ENCODE measurements around the gene DYNLT5.
"Not testable (repeated sequence)": the region's sequence is repeated elsewhere in the genome, so short reads cannot be mapped to it uniquely, and the experiment has no call there.

Gene DYNLT5

GRCh38 chr1:66752000-66752592 is at the start of gene DYNLT5:
Gene DYNLT5, plus strand, starts transcription at chr1:66752459. Its CDS starts 2,200 bp downstream, at chr1:66754659.
- no peak for DNase-seq

GRCh38 chr1:66704177-66704875 is 47.9 kb upstream of the DYNLT5 start:
- DNase-seq = no peak

- no peak for DNase-seq
Measured at GRCh38 chr1:66705110-66705509, 47.1 kb upstream of the DYNLT5 start.

- no peak for DNase-seq
Measured at GRCh38 chr1:66711420-66711819, 40.8 kb upstream of the DYNLT5 start.

GRCh38 chr1:66712839-66713238 is 39.4 kb upstream of the DYNLT5 start:
- no peak for DNase-seq

- DNase-seq = no peak
Measured at GRCh38 chr1:66723985-66724384, 28.3 kb upstream of the DYNLT5 start.

GRCh38 chr1:66725885-66726665 is 26.2 kb upstream of the DYNLT5 start:
- DNase-seq = peak; percentile 42 to 75

- no peak for DNase-seq
Measured at GRCh38 chr1:66728021-66728420, 24.2 kb upstream of the DYNLT5 start.

GRCh38 chr1:66728716-66729115 is 23.5 kb upstream of the DYNLT5 start:
- not testable (repeated sequence) for DNase-seq

GRCh38 chr1:66729119-66729518 is 23.1 kb upstream of the DYNLT5 start:
- DNase-seq = no peak

- no peak for DNase-seq
Measured at GRCh38 chr1:66729523-66729922, 22.7 kb upstream of the DYNLT5 start.

- no peak for DNase-seq
Measured at GRCh38 chr1:66730462-66730861, 21.8 kb upstream of the DYNLT5 start.

GRCh38 chr1:66731170-66731865 is 20.9 kb upstream of the DYNLT5 start:
- no peak for DNase-seq

- no peak for DNase-seq
Measured at GRCh38 chr1:66732407-66733166, 19.7 kb upstream of the DYNLT5 start.

GRCh38 chr1:66733348-66734017 is 18.8 kb upstream of the DYNLT5 start:
- no peak for DNase-seq

GRCh38 chr1:66734531-66734930 is 17.7 kb upstream of the DYNLT5 start:
- DNase-seq = not testable (repeated sequence)

GRCh38 chr1:66737836-66738235 is 14.4 kb upstream of the DYNLT5 start:
- no peak for DNase-seq

GRCh38 chr1:66739401-66740157 is 12.7 kb upstream of the DYNLT5 start:
- DNase-seq = no peak

GRCh38 chr1:66745451-66745850 is 6.8 kb upstream of the DYNLT5 start:
- DNase-seq = no peak

- DNase-seq = no peak
Measured at GRCh38 chr1:66747501-66747900, 4.8 kb upstream of the DYNLT5 start.

GRCh38 chr1:66750577-66750976 is 1.7 kb upstream of the DYNLT5 start:
- DNase-seq = no peak

Data from SHP77 (cell line).